Aorta (tissue), 5 donors: Measurements from ENCODE around the gene MESD. TPM values are rescaled to one million over a fixed set of nuclear protein-coding genes. Genes with fewer than 3 reads are reported as not detected.

ENCODE experiments used
- ATAC-seq: fragments of 200-7000 bp; cut with Tn5 transposase; one replicate; pipeline ENCODE4 v1.9.1; 2022; ENCODE audit warnings: moderate library complexity; ENCODE audit not compliant: low FRiP score
- DNase-seq, 2 donors: peaks; one replicate each; pipeline ENCODE4 v3.0.0-alpha.2; 2020
- H3K27ac ChIP-seq, 2 donors: one replicate each; pipeline ENCODE4 v1.5.1; 2013; ENCODE audit warnings: low read length in 2 of 2, mild to moderate bottlenecking in 2 of 2, moderate library complexity in 2 of 2, control low read depth in 1 of 2, inconsistent platforms in 1 of 2, low read depth in 1 of 2
- H3K27me3 ChIP-seq, 2 donors: one replicate each; pipeline ENCODE4 v1.6.1; 2013; ENCODE audit warnings: control low read depth in 1 of 2, low read length in 1 of 2, mild to moderate bottlenecking in 1 of 2, moderate library complexity in 1 of 2; ENCODE audit not compliant: insufficient read depth in 2 of 2, control insufficient read depth in 1 of 2
- H3K36me3 ChIP-seq, 2 donors: one replicate each; pipeline ENCODE4 v1.6.1; 2013; ENCODE audit warnings: control low read depth in 1 of 2, low read length in 1 of 2, mild to moderate bottlenecking in 1 of 2; ENCODE audit not compliant: insufficient read depth in 2 of 2, control insufficient read depth in 1 of 2
- H3K4me1 ChIP-seq, 2 donors: one replicate each; pipeline ENCODE4 v1.6.1; 2013; ENCODE audit warnings: low read length in 2 of 2, control low read depth in 1 of 2, mild to moderate bottlenecking in 1 of 2, moderate library complexity in 1 of 2; ENCODE audit not compliant: insufficient read depth in 2 of 2, control insufficient read depth in 1 of 2
- H3K4me3 ChIP-seq, 2 donors: one replicate each; pipeline ENCODE4 v1.5.1; 2013; ENCODE audit warnings: low read length in 2 of 2, control low read depth in 1 of 2, mild to moderate bottlenecking in 1 of 2
- H3K9me3 ChIP-seq: one replicate; pipeline ENCODE4 v1.6.1; 2013; ENCODE audit warnings: mild to moderate bottlenecking, low read length; ENCODE audit not compliant: control insufficient read depth
- WGBS, 2 donors: extraction: QIAGEN DNeasy Blood & Tissue Kit; methylation state at CpG; one replicate each; pipeline ENCODE4 v1.1.7; 2013; 5-methylcytosine and 5-hydroxymethylcytosine counted together
- intact Hi-C, 2 donors: fragments of 100-400 bp; cut with DNase I; formaldehyde crosslinking; loops; one replicate each; pipeline versions ENCODE4 v1.14.2 to v1.15.0; 2022
- polyA plus RNA-seq, 2 donors: library from polyadenylated mRNA; stranded (reverse); fragments of 200-250 nt; gene quantifications; one replicate each; pipeline ENCODE4 v1.2.3, GENCODE V29; 2013
- total RNA-seq, 2 donors: library from RNA; stranded (reverse); fragmentation: NEBNext Ultra II Directional; extraction: Animal tissue kit (Norgen Biotek cat#: 25700); gene quantifications; one replicate each; pipeline ENCODE4 v1.2.1, GENCODE V29; 2021
- donor health status: healthy with polysubstance abuse.
- donor health status: Bipolar disorder and iron deficiency.
- donor health status: DM: no; HTN: no; CAD: no.
- donor health status: DM: no; HTN: no; CAD: no.
- donor health status: DM: yes; HTN: yes; CAD: no.

Gene MESD
- total and polyA plus RNA-seq, 4 donors: 11.2 to 31.0 (median 20.1) TPM

DNA sequence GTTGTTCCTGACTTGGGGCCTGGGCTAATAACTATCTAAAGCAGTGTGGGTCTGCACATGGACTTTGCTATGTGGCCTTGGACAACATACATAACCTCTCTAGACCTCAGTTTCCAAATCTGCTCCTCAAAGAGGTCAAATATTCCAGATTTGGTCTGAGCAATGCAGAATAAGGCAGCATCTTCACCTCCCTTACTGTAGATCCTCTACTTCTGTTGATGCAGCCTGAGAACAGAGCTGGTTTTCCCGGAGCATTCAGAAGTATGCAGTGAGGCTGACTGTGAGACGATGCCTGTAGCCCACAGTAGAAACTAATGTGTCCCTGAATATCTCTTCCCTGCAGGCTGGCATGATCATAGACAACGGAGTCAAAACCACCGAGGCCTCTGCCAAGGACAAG is 65.3 kb downstream of the MESD start:
- Histone ChIP-seq H3K36me3 (no peaks in the 10 kb centered on the region), H3K9me3 (no peaks in the 10 kb centered on the region), H3K4me1 (no peaks in the 10 kb centered on the region), H3K27me3 (no peaks in the 10 kb centered on the region), H3K4me3 (no peak overlapping the region), H3K27ac (no peak overlapping the region)
- no peak for ATAC-seq
- intact Hi-C loops: no loop called here
- peak in 1 of 2 donors; percentile 26 for DNase-seq
- 97 to 98% methylated on average over 4 of the region's 4 CpGs for WGBS, 2 donors

DNA sequence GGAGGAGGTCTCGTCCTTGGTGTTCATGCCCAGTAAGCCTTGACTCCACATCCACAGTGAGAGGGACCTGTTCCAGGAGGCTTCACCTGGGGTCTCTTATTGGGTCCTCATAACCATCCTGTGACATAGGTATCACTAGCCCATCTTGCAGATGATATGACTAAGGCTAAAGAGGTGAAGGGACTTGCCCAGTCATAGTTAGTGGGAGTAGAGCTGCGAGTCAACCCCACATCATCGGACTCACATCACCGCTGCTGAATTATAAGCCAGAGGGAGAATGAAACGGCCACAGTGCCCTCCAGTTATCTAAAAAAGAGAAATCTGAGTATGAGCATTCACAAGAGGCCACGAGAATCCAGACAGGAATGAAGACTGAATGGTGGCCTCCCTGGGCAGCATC is 66.0 kb downstream of the MESD start:
- no peaks in the 10 kb centered on the region for H3K4me1 ChIP-seq
- H3K36me3 ChIP-seq: no peaks in the 10 kb centered on the region
- H3K27me3 ChIP-seq: no peaks in the 10 kb centered on the region
- DNase-seq (peak in 1 of 2 donors; percentile 5), ATAC-seq (no peak)
- 97 to 99% methylated on average over 6 of the region's 6 CpGs for WGBS, 2 donors
- no peak overlapping the region for H3K4me3 ChIP-seq
- intact Hi-C loops: no loop called here
- no peak overlapping the region for H3K27ac ChIP-seq
- no peaks in the 10 kb centered on the region for H3K9me3 ChIP-seq

DNA sequence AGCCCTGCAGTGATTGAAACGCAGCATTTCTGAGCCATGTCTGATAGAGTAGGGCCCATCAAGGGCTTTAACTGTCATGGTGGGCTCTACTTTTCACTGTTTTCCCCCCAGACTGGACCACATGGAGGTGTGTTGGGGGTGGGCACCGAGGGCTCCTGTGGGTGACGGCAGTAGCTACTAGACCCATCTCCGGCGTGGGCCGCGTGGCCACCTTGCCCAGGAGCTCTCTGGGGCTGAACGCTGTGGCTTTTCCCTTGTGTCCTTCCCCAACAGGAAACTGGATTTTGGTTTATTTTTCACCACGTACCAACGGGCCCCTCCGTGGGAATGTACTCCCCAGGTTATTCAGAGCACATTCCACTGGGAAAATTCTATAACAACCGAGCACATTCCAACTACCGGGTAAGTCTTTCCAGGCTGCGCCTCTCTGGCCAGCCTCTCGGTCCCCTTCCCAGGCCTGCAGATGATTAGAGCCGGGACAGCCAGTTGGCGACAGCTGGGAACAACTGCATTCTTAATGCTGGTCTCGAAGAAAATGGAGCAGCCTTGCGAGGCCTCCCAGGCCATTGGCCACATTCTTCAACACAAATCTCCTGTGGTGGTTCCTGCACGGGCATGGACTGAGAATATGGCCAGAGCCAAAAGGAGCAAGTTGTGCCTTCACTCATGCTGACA is 67.7 kb downstream of the MESD start:
- 73 to 80% methylated on average over 20 of the region's 20 CpGs for WGBS, 2 donors
- intact Hi-C loops: no loop called here
- Histone ChIP-seq H3K4me1 (no peaks in the 10 kb centered on the region), H3K9me3 (no peaks in the 10 kb centered on the region), H3K36me3 (no peaks in the 10 kb centered on the region), H3K4me3 (no peak overlapping the region), H3K27ac (no peak overlapping the region), H3K27me3 (no peaks in the 10 kb centered on the region)
- no peak for ATAC-seq
- DNase-seq: peak in 1 of 2 donors; percentile 28

DNA sequence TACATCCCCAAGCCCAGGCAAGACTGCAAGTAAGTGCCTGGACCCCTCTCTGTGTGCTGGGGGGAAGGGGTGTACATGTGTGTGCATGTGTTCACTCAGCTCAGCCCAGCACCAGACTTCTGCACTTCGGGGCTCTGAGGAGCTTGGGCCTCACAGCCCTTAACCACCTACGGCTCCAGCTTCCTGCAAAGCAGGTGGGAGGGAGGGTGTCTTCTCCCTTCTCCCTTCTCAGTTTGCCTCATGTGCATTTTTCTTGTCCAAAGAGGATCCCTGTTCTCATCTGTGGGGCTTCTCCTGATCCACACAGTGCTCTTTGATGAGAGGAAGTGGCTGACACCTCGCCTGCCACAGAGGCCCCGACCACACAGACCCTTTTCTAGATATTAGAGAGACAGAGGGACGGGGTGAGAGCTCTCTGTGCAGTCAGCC is 69.3 kb downstream of the MESD start:
- H3K27me3 ChIP-seq: no peaks in the 10 kb centered on the region
- H3K9me3 ChIP-seq: no peaks in the 10 kb centered on the region
- H3K4me1 ChIP-seq: no peaks in the 10 kb centered on the region
- H3K4me3 ChIP-seq: no peak overlapping the region
- DNase-seq (no peak), ATAC-seq (no peak)
- no peaks in the 10 kb centered on the region for H3K36me3 ChIP-seq
- no peak overlapping the region for H3K27ac ChIP-seq
- WGBS, 2 donors: 87 to 88% methylated on average over 5 of the region's 5 CpGs
- intact Hi-C loops: no loop called here

DNA sequence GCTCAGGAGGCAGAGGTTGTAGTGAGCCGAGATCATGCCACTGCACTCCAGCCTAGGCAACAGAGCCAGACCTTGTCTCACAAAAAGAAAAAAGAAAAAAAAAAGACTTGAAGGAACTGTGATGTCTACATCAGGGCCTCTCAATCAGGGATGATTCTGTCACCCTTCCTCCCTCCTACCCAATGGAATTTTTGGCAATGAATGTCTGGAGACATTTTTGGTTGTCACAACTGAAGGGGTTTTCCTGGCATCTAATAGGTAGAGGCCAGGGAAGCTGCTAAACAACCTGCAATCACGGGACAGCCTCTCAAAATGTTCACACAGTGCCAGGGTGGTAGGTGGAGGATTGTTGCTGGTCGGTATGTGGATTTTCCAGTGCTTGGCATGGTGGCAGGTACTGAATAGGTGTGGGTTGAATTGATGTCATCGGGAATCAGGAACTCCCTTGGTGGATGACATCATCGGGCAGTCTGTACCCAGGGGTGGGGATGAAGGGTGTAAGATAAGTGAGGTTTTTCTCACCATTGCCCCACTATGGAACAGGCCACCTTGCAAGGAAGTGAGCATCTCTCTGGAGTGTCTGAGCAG is 71.3 kb downstream of the MESD start:
- ATAC-seq: no peak
- Histone ChIP-seq H3K27ac (no peak overlapping the region), H3K36me3 (peaks cover 0 to 1% of the 10 kb centered on the region in 2 donors), H3K4me3 (no peak overlapping the region), H3K27me3 (no peaks in the 10 kb centered on the region), H3K4me1 (no peaks in the 10 kb centered on the region), H3K9me3 (no peaks in the 10 kb centered on the region)
- DNase-seq: no peak
- 90 to 93% methylated on average over 5 of the region's 5 CpGs for WGBS, 2 donors
- intact Hi-C loops: no loop called here

DNA sequence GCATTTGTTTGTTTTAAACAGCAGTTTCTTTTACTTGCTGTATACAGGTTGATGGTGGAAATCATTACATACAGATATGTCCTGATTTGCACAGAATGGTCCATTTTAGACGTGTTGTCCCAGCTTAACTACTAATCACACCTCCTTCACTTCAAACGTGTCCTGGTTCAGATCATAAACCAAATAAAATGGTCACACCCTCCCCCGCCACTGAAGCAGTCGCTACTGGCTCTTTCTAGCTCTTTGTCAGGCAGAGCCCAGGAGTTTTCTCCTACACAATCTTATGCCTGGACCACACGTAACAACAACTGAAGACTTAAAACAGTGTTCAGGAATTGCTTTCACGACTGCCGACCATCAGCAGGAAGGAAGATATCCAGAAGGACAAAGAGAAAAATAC is 73.6 kb downstream of the MESD start:
- Histone ChIP-seq H3K27ac (no peak overlapping the region), H3K36me3 (peaks cover 0 to 2% of the 10 kb centered on the region in 2 donors), H3K4me3 (no peak overlapping the region), H3K9me3 (no peaks in the 10 kb centered on the region), H3K27me3 (no peaks in the 10 kb centered on the region), H3K4me1 (no peaks in the 10 kb centered on the region)
- 73 to 81% methylated on average over 7 of the region's 7 CpGs for WGBS, 2 donors
- intact Hi-C loops: no loop called here
- DNase-seq (no peak), ATAC-seq (no peak)

DNA sequence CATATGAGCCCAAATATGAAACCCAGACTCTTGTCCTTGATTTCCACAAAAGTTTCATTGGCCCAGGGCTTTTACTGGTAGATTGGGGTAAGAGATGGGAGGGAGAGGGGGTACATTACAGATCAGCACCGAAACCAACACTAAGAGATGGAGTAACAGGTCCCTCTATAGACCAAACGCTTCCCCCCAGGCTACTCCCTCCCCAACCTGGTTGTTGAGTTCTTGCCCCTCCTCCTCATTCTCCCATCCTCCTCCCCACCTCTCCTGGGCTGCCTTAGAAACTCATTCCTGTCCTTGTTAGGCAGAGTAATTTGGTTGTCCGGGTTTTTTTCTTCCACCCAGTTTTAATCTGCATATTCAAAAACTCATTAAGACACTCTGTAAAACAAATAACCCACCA is 74.1 kb downstream of the MESD start:
- WGBS, 2 donors: 69 to 70% methylated on average over 3 of the region's 3 CpGs
- ATAC-seq: no peak
- Histone ChIP-seq H3K9me3 (no peaks in the 10 kb centered on the region), H3K27ac (no peak overlapping the region), H3K27me3 (no peaks in the 10 kb centered on the region), H3K36me3 (peaks cover 0 to 3% of the 10 kb centered on the region in 2 donors), H3K4me3 (no peak overlapping the region), H3K4me1 (no peaks in the 10 kb centered on the region)
- DNase-seq: no peak
- intact Hi-C loops: no loop called here

DNA sequence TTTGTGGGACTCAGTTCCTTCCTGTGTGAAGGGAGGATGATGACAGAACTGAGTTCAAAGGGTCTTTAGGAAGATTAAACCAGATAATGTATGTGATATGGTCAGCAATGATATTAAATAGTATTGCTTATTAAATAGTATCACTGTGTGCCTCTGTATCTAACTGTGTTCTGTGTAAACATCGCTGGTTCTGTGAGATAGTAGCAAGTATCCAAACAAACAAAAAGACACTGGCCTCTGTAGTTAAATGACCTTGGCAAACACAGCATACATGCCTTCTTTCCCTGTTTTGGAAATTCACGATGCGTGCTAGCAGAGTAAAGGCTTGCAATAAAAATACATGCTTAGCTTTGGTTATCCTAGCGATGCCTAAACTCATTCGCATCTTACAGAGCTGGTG is 76.1 kb downstream of the MESD start:
- no peak overlapping the region for H3K4me3 ChIP-seq
- H3K27me3 ChIP-seq: no peaks in the 10 kb centered on the region
- 93 to 94% methylated on average over 5 of the region's 5 CpGs for WGBS, 2 donors
- no peak overlapping the region for H3K27ac ChIP-seq
- no peak for DNase-seq
- ATAC-seq: no peak
- peaks cover 0 to 7% of the 10 kb centered on the region in 2 donors for H3K36me3 ChIP-seq
- H3K9me3 ChIP-seq: no peaks in the 10 kb centered on the region
- no peaks in the 10 kb centered on the region for H3K4me1 ChIP-seq
- intact Hi-C loops: no loop called here

DNA sequence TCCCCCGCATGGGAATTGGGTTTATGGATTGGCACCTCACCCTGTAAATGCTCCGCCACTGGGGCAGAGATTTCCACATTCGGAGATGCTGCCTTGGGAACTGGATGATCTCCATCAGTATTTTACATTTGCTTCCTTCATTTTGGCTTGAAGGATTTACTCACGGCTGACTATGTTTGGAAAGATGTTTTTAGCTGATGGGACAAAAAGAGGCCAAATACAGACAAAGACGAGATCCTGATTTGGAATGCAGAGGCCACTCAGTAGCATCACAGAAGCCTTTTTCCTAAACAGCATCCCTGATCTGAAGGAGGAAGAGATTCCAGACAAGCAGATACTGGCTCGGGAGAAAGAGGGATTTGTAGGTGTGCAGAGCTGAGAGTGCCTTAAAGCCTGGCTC is 76.9 kb downstream of the MESD start:
- no peak for DNase-seq
- Histone ChIP-seq H3K36me3 (peaks cover 0 to 10% of the 10 kb centered on the region in 2 donors), H3K27me3 (no peaks in the 10 kb centered on the region), H3K4me3 (no peak overlapping the region), H3K9me3 (no peaks in the 10 kb centered on the region), H3K27ac (no peak overlapping the region), H3K4me1 (no peaks in the 10 kb centered on the region)
- intact Hi-C loops: no loop called here
- ATAC-seq: no peak
- WGBS, 2 donors: 96% methylated on average over 6 of the region's 6 CpGs
